Neutrophil (primary cell): ENCODE results near the gene RAB3B.

Experiments
- H3K27ac ChIP-seq: fragments of 200-600 bp; sonication (generic); 2 replicates; pipeline ENCODE4 v1.5.1; 2016; ENCODE audit warnings: mild to moderate bottlenecking, moderate library complexity
- H3K27me3 ChIP-seq: fragments of 200-600 bp; sonication (generic); 2 replicates; pipeline ENCODE4 v1.6.0; 2016; ENCODE audit warnings: mild to moderate bottlenecking
- H3K36me3 ChIP-seq: fragments of 200-600 bp; sonication (generic); 2 replicates; pipeline ENCODE4 v1.5.1; 2017
- H3K4me1 ChIP-seq, 2 experiments: fragments of 200-600 bp in 1 of 2; sonication (generic) in 1 of 2; 1 replicate in 1 of 2; 2 replicates in 1 of 2; pipeline versions ENCODE4 v1.5.1 to v1.6.1; 2013 to 2016; ENCODE audit warnings: low read depth in 1 of 2, low read length in 1 of 2, mild to moderate bottlenecking in 1 of 2, moderate library complexity in 1 of 2; ENCODE audit not compliant: control insufficient read depth in 1 of 2, insufficient read depth in 1 of 2
- H3K4me3 ChIP-seq, 2 experiments: fragments of 200-600 bp in 1 of 2; sonication (generic) in 1 of 2; 1 replicate in 1 of 2; 2 replicates in 1 of 2; pipeline ENCODE4 v1.5.1; 2013 to 2016; ENCODE audit warnings: low read depth in 1 of 2, low read length in 1 of 2, mild to moderate bottlenecking in 1 of 2, moderate library complexity in 1 of 2
- H3K9me3 ChIP-seq: fragments of 200-600 bp; sonication (generic); 2 replicates; pipeline ENCODE4 v1.5.1; 2016
- CTCF ChIP-seq: fragments of 200-600 bp; sonication (generic); IDR thresholded peaks from 2 replicates; pipeline ENCODE4 v1.5.1; 2016; ENCODE audit warnings: antibody characterized with exemption

RAB3B gene

GRCh38 chr1:51859735-51860134 lies 130.8 kb downstream of the RAB3B start:
- Histone ChIP-seq H3K4me1 (no peaks in the 10 kb centered on the region), H3K36me3 (peaks cover 21% of the 10 kb centered on the region), H3K27me3 (no peaks in the 10 kb centered on the region), H3K27ac (no peak overlapping the region), H3K4me3 (no peak overlapping the region), H3K9me3 (no peaks in the 10 kb centered on the region)
- TF ChIP-seq CTCF, result no peak

GRCh38 chr1:51859333-51859732 lies 131.2 kb downstream of the RAB3B start:
- Histone ChIP-seq H3K27ac (no peak overlapping the region), H3K4me3 (no peak overlapping the region), H3K27me3 (no peaks in the 10 kb centered on the region), H3K36me3 (peaks cover 21% of the 10 kb centered on the region), H3K4me1 (no peaks in the 10 kb centered on the region), H3K9me3 (no peaks in the 10 kb centered on the region)
- TF ChIP-seq CTCF, result no peak

GRCh38 chr1:51858892-51859291 lies 131.6 kb downstream of the RAB3B start:
- TF ChIP-seq CTCF, result no peak
- Histone ChIP-seq H3K9me3 (no peaks in the 10 kb centered on the region), H3K27me3 (no peaks in the 10 kb centered on the region)

More at GRCh38 chr1:51858892-51859291, 131.6 kb downstream of the RAB3B start:
- H3K27ac ChIP-seq, result no peak overlapping the region
- peaks cover 23% of the 10 kb centered on the region for H3K36me3 ChIP-seq
- H3K4me3 ChIP-seq, result no peak overlapping the region
- H3K4me1 ChIP-seq, result no peaks in the 10 kb centered on the region
